Hepatic stellate cell (primary cell): Measurements from ENCODE around the gene CLPTM1L.
"Not testable (repeated sequence)": the region's sequence is repeated elsewhere in the genome, so short reads cannot be mapped to it uniquely, and the experiment has no call there.

Source experiments
- DNase-seq: peaks from one replicate; pipeline ENCODE4 v3.0.0; 2011; ENCODE audit warnings: low spot score

CLPTM1L gene

DNA sequence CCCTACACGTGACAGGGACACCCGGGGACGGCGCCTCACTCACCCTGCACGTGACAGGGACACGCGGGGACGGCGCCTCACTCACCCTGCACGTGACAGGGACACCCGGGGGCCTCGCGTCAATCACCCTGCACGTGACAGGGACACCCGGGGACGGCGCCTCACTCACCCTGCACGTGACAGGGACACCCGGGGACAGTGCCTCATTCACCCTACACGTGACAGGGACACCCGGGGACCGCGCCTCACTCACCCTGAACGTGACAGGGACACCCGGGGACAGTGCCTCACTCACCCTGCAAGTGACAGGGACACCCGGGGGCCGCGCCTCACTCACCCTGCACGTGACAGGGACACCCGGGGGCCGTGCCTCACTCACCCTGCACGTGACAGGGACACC is 55.3 kb downstream of the CLPTM1L start:
- not testable (repeated sequence) for DNase-seq

DNA sequence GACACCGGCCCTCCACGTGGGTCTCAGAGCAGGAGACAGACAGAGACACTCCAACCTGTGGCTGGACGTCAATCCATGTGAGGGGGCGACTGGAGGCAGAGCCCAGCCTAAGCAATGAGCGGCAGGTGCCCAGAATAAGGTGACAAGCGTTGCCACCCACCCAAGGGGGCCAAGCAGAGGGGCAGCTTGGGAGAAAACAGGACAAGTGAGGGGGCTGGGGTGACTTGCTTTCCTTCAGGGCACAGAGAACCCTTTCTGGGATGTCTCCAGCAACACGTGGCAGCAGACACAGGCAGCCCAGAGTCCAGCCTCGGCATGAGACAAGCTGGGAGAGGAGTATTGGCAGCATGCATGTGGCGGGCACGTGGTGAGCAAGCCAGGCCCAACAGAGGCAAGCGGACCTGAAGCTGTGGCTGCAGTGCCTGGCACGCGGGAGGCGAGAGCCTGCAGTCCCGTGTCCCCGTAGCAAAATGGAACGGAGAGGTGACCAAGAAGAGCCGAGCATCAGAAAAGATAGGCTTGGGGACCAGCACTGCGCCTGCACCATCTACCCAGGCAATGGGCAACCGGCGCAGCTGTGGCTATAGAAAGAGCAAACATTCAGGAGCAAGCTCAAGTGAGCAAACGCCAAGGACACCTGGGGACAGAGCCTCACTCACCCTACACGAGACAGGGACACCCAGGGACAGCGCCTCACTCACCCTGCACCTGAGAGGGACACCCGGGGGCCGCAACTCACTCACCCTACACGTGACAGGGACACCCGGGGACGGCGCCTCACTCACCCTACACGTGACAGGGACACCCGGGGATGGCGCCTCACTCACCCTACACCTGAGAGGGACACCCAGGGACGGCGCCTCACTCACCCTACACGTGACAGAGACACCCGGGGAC is 56.2 kb downstream of the CLPTM1L start:
- no peak for DNase-seq

DNA sequence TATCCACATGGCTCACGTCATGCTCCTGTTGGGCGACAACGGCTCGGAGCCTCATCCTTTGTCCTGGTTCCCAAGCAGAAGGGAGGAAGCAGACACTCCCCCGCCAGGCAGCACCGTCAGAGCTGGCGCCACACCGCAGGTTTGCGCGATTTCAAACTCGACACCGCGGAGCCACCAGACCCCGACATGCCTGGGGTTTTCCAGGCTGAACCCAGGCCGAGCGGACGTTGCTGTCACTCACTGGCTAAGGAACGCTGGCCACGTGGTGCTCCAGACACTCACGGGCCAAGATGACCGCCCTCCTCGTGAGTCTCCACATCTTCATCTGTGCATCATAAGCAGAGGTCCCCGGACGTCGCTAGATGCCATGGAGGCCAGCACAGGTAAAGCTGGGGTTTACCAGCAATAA is 59.0 kb downstream of the CLPTM1L start:
- no peak for DNase-seq

DNA sequence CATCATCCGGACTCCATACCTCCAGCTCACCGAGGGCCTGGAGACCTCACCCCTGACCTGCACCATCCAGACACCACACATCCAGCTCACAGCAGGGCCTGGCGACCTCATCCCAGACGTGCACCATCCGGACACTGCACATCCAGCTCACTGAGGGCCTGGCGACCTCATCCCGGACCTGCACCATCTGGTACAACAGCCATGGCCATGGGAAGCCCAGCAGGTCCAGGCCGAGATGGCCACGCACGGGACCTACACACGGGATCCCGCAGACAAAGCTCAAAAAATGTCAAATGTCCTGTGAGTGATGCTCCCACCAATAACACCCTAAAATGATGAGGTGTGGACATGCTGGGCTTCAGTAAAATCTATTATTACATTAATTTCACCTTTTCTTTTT is 59.8 kb downstream of the CLPTM1L start:
- no peak for DNase-seq

DNA sequence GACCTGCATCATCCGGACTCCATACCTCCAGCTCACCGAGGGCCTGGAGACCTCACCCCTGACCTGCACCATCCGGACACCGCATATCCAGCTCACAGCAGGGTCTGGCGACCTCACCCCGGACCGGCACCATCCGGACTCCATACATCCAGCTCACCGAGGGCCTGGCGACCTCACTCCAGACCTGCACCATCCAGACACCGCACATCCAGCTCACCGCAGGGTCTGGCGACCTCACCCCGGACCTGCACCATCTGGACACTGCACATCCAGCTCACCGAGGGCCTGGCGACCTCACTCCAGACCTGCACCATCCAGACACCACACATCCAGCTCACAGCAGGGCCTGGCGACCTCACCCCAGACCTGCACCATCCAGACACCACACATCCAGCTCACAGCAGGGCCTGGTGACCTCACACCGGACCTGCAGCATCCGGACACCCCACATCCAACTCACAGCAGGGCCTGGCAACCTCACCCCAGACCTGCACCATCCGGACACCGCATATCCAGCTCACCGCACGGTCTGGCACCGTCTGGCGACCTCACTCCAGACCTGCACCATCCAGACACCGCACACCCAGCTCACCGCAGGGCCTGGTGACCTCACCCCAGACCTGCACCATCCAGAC is 60.4 kb downstream of the CLPTM1L start:
- not testable (repeated sequence) for DNase-seq

DNA sequence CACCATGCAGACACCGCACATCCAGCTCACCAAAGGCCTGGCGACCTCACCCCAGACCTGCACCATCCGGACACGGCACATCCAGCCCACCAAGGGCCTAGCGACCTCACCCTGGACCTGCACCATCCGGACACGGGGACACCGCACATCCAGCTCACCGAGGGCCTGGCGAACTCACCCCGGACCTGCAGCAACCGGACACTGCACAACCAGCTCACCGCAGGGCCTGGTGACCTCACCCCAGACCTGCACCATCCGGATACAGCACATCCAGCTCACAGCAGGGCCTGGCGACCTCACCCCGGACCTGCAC is 61.2 kb downstream of the CLPTM1L start:
- DNase-seq, result not testable (repeated sequence)

DNA sequence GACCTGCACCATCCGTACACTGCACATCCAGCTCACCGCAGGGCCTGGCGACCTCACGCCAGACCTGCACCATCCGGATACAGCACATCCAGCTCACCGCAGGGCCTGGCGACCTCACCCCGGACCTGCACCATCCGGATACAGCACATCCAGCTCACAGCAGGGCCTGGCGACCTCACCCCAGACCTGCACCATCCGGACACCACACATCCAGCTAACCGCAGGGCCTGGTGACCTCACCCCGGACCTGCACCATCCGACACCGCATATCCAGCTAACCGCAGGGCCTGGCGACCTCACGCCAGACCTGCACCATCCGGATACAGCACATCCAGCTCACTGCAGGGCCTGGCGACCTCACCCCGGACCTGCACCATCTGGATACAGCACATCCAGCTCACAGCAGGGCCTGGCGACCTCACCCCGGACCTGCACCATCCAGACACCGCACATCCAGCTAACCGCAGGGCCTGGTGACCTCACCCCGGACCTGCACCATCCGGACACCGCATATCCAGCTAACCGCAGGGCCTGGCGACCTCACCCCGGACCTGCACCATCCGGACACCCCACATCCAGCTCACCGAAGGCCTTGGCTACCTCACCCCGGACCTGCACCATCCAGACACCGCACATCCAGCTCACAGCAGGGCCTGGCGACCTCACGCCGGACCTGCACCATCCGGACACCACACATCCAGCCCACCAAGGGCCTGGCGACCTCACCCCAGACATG is 61.7 kb downstream of the CLPTM1L start:
- not testable (repeated sequence) for DNase-seq

DNA sequence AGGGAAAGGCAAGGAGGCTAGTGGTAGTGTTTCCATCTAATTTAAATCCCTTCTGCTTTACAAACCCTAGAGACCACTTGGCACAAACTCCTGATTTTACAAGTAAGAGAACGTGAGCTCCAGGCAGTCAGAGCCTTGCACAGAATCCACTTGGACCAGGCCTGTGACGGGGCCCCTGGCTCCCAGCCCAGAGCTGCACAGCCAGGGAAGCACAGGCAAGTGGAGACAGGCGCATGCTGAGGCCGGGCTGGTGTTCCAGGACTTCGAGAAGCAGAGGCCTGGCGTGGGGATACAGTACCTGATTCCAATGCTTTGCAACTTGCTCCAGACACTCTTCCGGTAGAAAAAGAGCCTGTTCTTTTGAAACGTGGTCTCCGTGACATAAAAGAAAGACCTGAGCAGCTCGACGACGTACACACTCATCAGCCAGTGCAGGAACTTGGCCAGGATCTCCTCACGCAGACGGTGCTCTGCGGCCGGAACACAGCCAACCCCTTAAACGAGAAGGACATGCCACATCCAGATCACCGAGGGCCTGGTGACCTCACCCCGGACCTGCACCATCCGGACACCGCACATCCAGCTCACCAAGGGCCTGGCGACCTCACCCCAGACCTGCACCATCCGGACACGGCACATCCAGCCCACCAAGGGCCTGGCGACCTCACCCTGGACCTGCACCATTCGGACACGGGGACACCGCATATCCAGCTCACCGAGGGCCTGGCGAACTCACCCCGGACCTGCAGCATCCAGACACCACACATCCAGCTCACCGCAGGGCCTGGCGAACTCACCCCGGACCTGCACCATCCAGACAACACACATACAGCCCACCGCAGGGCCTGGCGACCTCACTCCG is 62.5 kb downstream of the CLPTM1L start:
- DNase-seq, result no peak

DNA sequence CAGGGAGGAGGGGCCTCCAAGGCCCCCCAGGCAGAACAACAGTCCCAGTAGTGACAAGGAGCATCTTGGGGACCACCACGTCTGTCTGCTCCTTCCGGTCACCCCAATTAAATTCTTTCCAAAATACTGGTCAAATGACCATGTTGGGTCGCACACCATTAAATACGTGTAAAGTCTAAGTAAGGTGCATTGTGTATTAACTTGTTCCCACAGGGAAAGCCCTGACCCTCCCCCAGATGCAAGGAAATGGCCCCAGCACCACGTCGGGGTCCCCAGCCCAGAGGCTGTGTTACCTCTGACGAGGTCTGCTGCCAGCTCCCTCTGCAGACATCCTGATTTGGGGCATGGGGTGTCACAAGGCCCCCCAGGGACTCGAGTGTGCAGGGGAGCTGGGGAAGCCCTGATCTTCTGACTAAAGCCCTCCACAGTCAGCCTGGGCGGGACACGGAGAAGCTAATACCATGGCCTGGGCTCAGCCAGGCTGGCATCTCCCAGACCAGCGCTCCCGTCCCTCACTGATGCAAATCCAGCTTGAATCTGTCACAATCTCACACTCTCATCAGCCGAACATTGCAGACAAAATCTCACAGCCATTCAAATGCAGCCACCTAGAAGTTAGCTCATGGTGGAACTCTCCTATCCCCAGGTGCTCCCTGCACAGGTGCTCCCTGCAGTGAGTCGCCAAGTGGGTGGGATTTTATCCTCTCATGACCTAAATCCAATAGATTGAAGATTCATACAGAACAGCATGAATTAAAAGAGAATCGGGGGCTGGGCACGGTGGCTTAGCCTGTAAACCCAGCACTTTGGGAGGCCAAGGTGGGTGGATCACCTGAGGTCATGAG is 63.6 kb downstream of the CLPTM1L start:
- DNase-seq, result no peak

DNA sequence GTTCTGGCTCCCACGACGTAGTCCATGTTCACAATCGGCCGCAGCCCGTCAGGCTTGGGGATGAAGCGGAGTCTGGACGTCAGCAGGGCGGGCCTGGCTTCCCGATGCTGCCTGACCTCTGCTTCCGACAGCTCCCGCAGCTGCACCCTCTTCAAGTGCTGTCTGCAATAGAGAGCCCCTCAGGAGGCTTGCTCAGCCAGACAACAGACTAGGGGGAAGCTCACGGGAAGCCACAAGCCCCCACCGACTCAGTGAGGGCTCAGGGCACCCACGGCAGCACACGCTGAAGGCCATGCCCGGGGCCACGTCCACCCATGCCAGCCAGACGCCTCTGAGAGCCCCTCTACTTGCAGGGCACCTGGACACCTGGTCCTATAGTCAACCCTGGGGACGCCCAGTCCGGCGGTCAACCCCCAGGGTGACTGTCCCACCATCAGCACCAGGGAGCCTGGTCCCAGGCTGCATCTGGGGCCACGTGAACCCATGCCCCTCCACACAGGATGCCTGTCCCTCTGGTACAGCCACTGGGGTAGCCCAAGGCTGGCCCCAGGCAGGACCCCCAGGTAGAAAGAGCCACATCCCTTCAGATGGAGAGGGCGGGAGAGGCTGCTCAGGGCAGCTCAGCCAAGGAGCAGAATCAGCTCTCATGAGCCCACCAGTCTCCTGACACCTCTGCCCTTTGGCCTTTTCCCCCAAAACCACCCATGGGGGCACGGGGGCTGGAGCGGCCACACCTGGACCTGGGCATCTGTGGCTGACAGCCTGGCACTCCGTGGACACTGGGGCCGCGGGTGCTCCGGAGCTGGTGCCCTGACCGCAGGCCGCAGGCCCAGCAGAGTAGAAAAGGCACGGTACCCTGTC is 64.5 kb downstream of the CLPTM1L start:
- no peak for DNase-seq

DNA sequence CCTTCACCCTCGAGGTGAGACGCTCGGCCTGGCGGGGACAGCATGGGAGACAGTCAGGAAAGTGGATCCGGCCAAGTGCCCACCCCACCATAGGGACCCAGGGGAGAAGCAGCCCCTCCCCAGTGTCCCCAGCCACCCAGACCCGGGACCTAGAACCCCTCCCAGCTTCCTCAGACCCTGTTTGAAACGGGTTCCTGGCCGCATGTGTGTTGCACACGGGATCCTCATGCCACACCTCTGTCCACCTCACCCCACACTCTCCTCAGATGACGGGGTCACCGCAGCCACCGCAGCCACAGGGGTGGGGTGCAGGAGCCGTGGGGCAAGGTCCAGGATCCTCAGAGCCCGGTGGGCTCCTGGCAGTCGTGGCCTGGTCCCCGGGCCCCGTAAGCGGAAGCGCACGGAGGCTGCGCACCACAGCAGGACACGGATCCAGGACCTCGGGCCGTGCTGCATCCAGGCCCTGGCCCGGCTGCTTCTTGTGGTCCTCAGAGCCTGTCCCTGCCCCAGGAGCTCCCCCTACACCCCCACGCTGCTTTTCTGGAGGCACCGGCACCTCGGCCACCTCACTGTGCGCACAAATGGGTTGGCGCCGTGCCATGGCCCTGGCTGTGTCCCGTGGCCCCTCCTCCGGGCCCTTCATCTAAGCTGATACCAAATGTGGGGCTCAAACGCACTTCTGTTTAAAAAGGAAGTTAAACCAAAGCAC is 65.3 kb downstream of the CLPTM1L start:
- DNase-seq, result no peak

DNA sequence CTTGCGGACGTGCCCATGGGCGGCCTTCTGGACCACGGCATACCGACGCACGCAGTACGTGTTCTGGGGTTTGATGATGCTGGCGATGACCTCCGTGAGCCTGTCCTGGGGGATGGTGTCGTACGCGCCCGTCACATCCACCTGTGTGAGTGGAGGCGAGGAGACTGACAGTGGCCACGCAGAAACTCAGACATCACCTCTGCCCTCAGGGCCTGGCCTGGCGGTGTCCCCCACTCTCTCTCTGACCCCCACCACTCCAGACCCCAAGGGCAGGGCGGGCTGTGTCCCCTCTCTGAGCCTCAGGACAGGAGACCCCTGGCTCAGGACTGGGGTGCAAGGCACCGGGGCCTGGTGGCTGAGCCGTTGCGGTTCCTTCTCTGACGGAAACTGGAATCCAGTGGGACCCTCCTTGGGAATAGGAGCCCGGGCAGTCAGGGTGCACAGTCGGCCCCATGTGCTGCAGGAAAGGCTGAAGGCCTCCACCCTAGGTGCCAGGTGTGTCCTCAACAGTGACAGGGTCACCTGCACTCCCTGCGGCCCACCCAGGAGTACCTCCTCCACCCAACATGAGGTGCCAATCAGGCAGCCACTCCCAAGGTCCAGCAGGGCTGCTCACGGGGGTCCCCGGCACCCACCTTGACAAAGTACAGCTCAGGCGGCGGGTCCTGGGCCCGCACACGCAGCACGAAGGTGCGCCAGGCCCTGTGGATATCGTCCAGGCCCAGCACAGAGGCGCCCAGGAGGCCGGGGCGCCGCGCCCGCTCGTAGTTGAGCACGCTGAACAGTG is 66.0 kb downstream of the CLPTM1L start:
- no peak for DNase-seq

DNA sequence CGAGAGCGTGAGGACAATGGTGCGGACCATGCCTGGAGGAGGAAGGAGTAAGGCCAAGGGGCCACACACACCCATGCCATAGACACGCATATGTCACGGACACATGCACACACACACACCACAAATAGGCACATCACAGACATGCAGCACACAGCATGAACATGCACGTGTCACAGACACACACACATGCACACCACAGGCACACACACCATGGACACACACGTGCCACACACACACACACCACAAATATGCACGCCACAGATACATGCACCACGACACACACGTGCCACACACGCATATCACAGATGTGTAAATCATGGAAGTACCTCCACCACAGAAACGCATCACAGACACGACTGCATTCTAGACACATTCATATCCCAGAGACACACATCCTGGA is 66.7 kb downstream of the CLPTM1L start:
- no peak for DNase-seq

DNA sequence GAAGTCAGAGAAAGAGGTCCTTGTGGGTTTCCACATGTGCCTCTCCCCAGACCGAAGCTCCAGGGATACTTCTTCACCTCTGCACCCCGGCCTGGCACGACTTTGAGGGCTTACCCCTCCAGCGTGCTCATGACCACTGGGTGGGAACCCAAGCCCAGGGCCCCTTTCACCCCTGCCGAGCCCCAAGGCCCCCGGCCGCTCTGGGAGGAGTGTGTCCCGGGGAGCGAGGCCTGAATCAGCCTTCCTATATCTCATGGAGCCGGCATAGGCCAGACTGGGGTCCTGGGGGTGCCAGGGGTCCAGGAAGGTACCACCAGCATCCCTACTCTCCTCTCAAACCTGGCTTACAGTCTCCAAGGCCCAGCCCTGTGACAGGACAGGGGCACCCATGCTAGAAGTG is 67.1 kb downstream of the CLPTM1L start:
- DNase-seq, result no peak

DNA sequence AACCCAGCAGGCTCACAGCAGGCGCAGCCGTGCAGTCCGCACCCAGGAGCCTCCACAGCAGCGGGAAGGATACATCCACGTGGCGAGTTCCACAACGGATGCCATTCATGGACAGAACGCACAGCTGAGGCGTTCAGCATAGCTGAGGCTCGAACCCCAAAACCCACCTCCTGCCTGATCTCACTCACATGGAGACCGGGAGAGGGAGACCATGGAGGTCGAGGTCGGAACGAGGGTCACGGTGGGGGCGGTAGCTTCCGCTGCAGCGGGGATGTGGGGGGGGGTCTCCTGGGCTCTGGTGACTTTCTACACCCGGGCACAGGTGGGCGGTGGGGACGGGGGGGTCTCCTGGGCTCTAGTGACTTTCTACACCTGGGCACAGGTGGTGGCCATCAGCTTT is 67.6 kb downstream of the CLPTM1L start:
- DNase-seq, result no peak

DNA sequence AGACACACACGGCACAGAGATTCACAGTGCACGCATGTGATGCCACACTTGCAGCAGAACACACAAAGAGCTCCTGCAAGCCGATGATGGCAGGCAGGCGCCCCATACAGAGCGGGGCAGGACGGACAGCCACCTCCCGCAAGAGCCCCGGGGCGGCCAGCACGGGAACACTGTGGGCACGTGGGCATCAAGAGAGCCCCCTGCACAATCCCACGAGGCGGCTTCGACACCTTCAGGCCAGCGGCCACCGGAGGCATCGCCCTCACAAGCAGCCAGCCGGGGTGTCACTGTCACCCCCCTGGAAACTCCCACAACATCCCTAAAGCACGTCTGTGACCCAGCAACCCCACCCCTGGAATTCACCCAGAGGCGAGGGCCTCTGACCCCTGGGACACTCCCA is 68.0 kb downstream of the CLPTM1L start:
- DNase-seq, result no peak

DNA sequence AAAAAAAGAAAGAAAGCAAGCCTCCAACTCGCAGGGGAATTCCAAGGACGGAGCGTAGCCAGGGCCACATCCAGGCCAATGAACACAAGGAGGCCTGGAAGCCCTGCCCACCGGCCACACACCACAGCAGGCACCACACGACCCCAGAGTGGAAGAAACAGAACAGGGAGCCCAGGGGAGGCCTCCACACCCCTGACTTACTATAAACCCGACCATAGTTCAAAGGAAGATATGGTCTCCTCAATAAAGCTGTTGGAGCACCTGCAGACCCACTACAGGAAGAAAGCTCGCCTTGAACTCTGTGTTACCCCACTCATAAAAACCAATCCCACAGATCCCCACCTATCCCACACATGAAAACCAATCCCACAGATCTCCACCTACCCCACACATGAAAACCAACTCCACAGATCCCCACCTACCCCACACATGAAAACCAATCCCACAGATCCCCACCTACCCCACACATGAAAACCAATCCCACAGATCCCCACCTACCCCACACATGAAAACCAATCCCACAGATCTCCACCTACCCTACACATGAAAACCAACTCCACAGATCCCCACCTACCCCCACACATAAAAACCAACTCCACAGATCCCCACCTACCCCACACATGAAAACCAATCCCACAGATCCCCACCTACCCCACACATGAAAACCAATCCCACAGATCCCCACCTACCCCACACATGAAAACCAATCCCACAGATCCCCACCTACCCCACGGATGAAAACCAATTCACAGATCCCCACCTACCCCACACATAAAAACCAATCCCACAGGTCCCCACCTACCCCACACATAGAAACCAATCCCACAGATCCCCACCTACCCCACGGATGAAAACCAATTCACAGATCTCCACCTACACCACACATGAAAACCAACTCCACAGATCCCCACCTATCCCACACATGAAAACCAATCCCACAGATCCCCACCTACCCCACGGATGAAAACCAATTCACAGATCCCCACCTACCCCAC is 69.2 kb downstream of the CLPTM1L start:
- not testable (repeated sequence) for DNase-seq
